GM19468 (cell line): ENCODE data around the gene COL11A1.
"Not testable (repeated sequence)": the region's sequence is repeated elsewhere in the genome, so short reads cannot be mapped to it uniquely, and the experiment has no call there.

Source experiments
- ATAC-seq: cut with Tn5 transposase; IDR thresholded peaks from one replicate; pipeline ENCODE4 v1.9.1; 2021; ENCODE audit warnings: mild to moderate bottlenecking, moderate library complexity, moderate number of reproducible peaks; ENCODE audit not compliant: unreplicated experiment; ENCODE audit errors: extremely low read depth

Gene COL11A1

DNA sequence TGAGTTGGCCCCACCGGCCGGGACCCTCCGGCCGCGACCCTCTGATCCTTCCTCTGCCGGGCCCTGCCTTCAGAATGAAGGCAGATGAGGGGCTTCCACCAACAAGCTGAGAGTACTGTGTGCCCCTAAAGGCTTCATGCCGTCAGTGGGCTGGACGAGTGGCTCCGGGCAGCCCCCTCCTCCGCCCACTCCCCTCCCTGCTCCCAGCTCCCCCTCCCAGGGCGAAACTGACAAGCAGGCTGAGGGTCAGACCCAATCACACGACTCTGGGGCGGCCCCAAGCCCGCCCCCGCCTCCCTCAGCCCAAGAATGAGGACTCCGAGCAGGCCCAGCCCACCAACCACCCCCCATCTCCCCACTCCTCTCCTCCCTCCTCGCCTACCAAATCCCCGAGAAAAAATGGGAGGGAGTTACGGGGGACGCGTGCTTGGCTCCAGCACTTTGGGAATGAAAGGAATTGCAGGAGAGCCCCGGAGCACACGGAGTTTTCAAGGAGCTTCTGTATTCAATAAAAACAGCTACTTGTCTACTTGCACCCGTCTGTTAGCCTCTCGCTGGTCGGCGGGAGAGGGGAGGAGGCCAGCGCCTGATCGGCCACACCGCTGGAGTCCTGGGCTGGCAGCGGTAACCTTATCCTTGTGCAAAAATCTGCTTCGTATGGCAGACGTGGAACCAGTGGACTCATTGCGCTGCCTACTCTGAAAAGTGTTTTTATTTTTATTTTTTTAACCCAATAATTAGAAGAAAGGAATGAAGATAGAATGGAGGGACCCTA, at the start of gene COL11A1:
Gene COL11A1 (minus strand): TSS at position 147 of the 775 bp plus-strand sequence. CDS start 344 bp downstream, outside the sequence.
- no peak for ATAC-seq

DNA sequence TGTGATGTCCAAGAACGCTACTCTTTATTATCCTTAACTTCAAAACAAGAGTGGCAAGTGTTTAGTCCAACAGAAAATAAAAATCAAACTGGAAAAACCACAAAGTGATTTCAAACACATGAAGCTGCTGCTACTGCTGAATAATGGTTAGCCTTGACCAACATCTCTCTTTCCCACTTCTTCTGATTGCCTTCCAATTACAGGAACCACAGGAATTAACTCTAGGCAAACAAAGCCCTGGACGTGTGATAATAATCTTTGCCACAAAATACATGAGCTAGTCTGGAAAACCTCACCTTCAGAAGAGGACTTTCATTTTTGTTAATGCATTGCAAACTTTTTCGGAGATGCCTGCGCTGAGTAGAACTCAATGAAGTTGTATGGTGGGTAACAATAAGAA, 48.6 kb upstream of the COL11A1 start:
- no peak for ATAC-seq

- ATAC-seq: no peak
These were observed 37.8 kb upstream of the COL11A1 start for GRCh38 chr1:103146166-103146565.

- ATAC-seq: no peak
These were observed 37.1 kb upstream of the COL11A1 start for GRCh38 chr1:103145449-103145848.

GRCh38 chr1:103144681-103145080, 36.4 kb upstream of the COL11A1 start:
- ATAC-seq: no peak

- ATAC-seq: no peak
These were observed 34.1 kb upstream of the COL11A1 start for GRCh38 chr1:103142461-103142860.

DNA sequence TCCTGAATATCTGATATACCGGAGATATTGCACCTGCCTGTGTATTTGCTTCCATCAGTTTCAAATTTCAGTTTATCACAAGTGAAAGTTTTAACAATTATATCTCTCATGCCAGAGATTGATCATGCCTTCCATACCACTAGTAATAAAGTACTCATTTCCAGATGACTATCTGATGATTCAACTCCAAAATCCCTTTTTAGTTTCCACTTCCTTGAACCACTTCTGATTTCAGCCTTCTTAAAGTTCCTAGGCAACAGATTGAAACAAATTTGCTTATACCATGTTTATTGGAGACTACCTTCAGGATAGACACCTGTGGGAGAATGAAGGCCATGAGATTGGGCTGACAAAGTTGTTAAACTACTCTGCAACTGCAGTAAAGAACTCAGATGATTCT, 21.5 kb upstream of the COL11A1 start:
- no peak for ATAC-seq

GRCh38 chr1:103129255-103129654, 20.9 kb upstream of the COL11A1 start:
- no peak for ATAC-seq

- ATAC-seq: not testable (repeated sequence)
These were observed 19.9 kb upstream of the COL11A1 start for GRCh38 chr1:103128256-103128655.

DNA sequence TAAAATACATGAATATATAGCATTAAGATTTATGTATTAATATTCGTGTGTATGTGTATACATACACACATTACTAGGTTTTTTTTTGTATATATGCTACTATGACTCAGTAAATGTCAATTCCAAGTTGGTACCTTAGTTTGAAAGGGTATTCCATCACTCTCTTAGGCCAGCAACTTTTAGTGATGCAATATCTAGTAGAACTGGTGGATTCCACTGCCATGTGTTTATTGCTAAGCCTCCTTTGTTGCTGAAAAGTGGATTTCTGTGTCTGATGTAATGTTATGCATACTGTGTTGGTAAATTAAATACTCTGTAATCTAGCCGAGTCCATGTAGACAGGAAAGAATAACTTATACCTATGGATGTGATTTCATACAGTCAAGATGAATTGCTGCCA, 16.9 kb upstream of the COL11A1 start:
- ATAC-seq: no peak

GRCh38 chr1:103122983-103123720, 14.8 kb upstream of the COL11A1 start:
- ATAC-seq: no peak

- no peak for ATAC-seq
These were observed 12.7 kb upstream of the COL11A1 start for GRCh38 chr1:103120981-103121380.

DNA sequence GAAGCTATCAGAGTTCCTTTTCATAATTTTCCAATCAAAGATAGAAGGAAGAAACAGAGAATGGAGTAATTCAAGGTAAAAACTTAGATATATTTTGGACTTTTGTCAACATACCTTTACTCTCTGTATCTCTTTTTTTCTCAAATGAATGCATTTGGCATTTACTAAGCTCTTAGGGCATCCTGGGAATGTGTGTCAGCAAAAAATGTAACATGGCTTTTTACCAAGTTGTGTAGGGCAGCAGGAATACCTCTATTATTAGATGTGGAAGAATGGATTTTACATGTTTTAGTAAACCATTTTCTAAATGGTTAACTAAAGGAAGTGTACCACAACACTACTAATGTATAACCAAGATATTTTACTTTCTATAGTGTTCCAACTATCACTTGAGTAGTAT, 4.2 kb upstream of the COL11A1 start:
- ATAC-seq: no peak

DNA sequence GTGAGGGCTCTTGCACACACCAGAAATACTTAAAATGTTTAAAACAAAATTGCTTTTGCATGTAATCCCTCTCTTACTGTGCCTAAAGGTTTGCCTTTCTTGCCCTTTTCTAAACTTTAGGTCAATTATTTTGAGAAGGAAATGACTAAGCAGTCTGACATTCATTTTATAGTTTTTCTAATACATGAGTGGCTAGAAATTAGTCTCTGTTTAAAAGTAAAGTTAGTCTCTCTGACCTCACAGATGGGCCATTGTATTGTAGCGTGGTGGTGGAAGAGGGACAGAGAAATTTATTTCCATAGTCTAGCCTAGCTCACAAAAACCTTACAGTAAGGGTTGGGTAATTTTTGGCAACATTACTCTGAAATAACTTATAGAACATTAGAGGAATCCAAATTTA, 3.6 kb upstream of the COL11A1 start:
- no peak for ATAC-seq

DNA sequence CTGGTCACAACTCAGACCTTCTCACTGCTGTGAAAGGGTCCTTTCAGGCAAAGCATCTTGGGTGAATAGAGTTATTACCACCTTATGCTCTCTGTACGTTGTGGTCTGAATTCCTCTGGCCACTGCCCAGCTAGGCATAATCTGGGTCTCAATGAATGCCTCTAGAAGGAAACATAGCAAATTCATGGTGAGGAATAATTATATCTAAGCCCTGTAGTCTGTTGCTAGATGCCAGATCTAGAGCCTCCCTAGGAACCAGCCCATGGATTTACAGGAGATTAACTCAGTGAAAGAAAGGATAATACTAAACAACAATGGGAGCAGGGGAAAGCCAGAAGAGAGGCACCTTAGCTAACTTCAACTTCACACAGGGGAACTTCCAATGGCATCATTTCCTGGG, 2.4 kb upstream of the COL11A1 start:
- ATAC-seq: no peak

- no peak for ATAC-seq
These were observed 1.1 kb upstream of the COL11A1 start for GRCh38 chr1:103109311-103109920.

DNA sequence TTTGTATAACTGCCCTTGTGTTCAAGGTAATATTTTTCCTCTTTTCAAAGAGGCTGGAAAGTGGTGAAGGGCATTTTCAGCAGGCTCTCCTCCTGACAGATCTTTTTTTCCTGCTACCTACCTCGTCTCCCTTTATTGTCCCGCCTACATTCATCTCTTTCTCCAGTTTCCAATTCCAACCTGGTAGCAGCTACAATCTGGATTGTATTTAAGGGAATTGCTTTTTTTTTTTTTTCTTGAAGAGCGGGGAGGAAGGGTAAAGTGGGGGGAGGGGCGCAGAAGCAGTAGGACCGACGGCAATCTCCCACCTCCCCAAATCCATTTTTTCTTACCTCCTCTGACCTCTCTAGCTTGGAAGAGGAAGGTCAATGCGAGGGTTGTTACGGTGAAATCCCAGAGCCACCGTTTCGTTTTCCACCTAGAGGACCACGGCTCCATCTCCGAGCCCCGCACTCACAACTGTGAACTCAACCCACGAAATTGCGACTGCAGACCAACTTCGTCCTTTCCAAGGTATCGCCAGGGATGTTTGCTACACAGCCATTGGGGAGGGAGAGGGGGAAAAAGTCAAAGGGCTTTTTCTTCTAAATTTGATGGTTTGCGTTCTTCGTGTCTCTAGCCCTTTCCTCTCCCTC, 464 bp downstream of the COL11A1 start:
- no peak for ATAC-seq

DNA sequence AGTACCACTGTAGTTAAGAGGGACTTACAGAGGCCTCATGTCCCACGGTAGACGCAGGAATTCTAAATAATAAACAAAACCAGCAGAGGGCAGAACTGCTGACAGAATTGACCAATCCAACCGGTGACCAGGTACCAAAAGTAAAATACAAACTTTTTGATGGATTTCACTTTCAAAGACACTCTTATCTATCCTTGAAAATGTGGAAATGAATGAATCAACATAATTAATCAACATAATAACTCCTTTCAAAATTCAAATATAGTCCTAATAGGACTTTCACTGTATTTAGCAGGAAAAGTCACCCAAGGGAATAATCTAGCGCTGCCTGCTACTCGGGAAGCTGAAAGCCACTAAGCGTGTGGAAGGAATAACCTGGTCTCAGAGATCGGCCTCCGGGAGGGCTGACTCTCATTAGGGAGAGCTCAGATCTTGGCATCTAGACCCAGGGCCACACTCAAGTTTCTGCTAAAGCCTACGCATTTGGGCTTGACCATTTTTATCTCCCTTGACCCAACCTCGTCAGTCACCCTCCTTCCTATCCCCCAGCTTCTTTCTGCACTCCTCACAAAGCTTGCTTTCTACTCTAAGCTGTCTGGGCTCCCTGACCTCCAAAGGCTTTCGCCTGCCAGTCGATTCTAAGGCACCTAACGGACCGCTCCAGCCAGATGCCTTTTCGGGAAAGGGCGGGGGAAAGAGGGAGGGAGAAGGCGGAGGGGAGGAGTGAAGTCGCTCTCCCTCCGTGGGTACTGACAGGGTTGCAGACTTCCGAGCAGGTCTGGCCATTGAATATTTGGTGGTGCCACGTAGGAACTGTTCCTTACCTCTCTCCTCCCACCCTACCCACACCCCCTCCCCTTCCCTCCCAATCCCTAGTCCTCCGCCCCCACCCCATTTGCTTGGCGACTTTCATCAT, 1.6 kb downstream of the COL11A1 start:
- ATAC-seq: peak; percentile 54

- no peak for ATAC-seq
These were observed 6.9 kb downstream of the COL11A1 start for GRCh38 chr1:103101399-103101798.

DNA sequence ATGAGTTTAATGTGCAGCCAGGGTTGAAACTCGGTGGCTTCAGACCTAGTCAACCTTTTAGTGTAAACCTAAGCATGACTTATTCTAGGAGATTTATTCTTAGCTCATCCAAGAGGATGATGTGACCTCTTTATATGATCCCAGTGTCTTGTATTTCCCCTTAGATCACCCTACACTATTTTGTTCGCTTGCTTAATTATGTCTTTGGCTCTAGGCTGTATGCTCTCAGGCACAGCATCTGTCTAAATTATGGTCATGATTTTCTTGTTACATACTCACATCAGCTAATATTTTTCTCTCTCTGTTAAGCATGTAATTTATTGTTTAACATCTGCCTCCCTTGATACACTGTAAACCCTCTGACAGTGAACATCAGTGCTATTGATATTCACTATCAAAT, 19.1 kb downstream of the COL11A1 start:
- no peak for ATAC-seq
